SK-N-MC (cell line): ENCODE results near the gene INSC.

ENCODE experiments used
- DNase-seq: peaks from one replicate; pipeline ENCODE4 v3.0.0-alpha.2; 2011; ENCODE audit warnings: low read depth, low spot score
- H3K27ac ChIP-seq: fragments of 200-600 bp; sonication (generic); 2 replicates; pipeline ENCODE4 v1.5.1; 2016; ENCODE audit warnings: mixed run types
- H3K36me3 ChIP-seq: fragments of 200-600 bp; sonication (generic); 2 replicates; pipeline ENCODE4 v1.6.1; 2017; ENCODE audit warnings: antibody characterized with exemption, low read length, mixed read lengths; ENCODE audit not compliant: insufficient read depth
- H3K4me3 ChIP-seq: fragments of 200-600 bp; sonication (generic); 2 replicates; pipeline ENCODE4 v1.5.1; 2016
- H3K9ac ChIP-seq: fragments of 200-600 bp; sonication (generic); 2 replicates; pipeline ENCODE4 v1.8.0; 2017; ENCODE audit warnings: mixed run types, mixed read lengths; ENCODE audit not compliant: insufficient read length
- H3K9me3 ChIP-seq: fragments of 200-600 bp; sonication (generic); 2 replicates; pipeline ENCODE4 v1.6.1; 2017; ENCODE audit warnings: low read depth, mild to moderate bottlenecking, antibody characterized with exemption, low read length, moderate library complexity, mixed read lengths
- EZH2 ChIP-seq: fragments of 200-600 bp; sonication (generic); IDR thresholded peaks from one replicate; pipeline ENCODE4 v1.6.1; 2017; ENCODE audit warnings: antibody characterized with exemption
- FOXP2 ChIP-seq: optimal IDR thresholded peaks from 2 replicates; pipeline ENCODE3; 2011; ENCODE audit warnings: mild to moderate bottlenecking, moderate library complexity; ENCODE audit not compliant: insufficient read depth; ENCODE audit errors: extremely low read length, control extremely low read depth
- POLR2AphosphoS5 ChIP-seq: IDR thresholded peaks from 2 replicates; pipeline ENCODE4 v1.6.1; 2012; ENCODE audit warnings: mild to moderate bottlenecking, low read depth, low read length, borderline replicate concordance

INSC gene

GRCh38 chr11:15118431-15118830 lies 3.7 kb downstream of the INSC start:
- TF ChIP-seq FOXP2 (no peak), POLR2AphosphoS5 (no peak), EZH2 (no peak)
- no peaks in the 10 kb centered on the region for H3K9me3 ChIP-seq
- H3K27ac ChIP-seq, result no peak overlapping the region
- no peaks in the 10 kb centered on the region for H3K36me3 ChIP-seq
- no peak for DNase-seq
- no peak overlapping the region for H3K9ac ChIP-seq
- H3K4me3 ChIP-seq, result no peak overlapping the region

GRCh38 chr11:15119352-15119751 lies 4.6 kb downstream of the INSC start:
- no peak overlapping the region for H3K27ac ChIP-seq
- H3K36me3 ChIP-seq, result no peaks in the 10 kb centered on the region
- no peak overlapping the region for H3K4me3 ChIP-seq
- no peak for DNase-seq
- H3K9me3 ChIP-seq, result no peaks in the 10 kb centered on the region
- no peak overlapping the region for H3K9ac ChIP-seq
- TF ChIP-seq POLR2AphosphoS5 (no peak), FOXP2 (no peak), EZH2 (no peak)

GRCh38 chr11:15119826-15120225 lies 5.1 kb downstream of the INSC start:
- no peak for DNase-seq
- no peak overlapping the region for H3K4me3 ChIP-seq
- H3K36me3 ChIP-seq, result no peaks in the 10 kb centered on the region
- no peak overlapping the region for H3K9ac ChIP-seq
- H3K27ac ChIP-seq, result no peak overlapping the region
- no peak for TF ChIP-seq POLR2AphosphoS5
- no peak for TF ChIP-seq EZH2
- no peak for TF ChIP-seq FOXP2
- no peaks in the 10 kb centered on the region for H3K9me3 ChIP-seq

- Histone ChIP-seq H3K9ac (no peak overlapping the region), H3K4me3 (no peak overlapping the region), H3K27ac (no peak overlapping the region), H3K9me3 (no peaks in the 10 kb centered on the region), H3K36me3 (no peaks in the 10 kb centered on the region)
- no peak for DNase-seq
- TF ChIP-seq EZH2, result no peak
- no peak for TF ChIP-seq POLR2AphosphoS5
- TF ChIP-seq FOXP2, result no peak
These were observed 9.1 kb downstream of the INSC start for GRCh38 chr11:15123849-15124248.

- Histone ChIP-seq H3K36me3 (no peaks in the 10 kb centered on the region), H3K9me3 (no peaks in the 10 kb centered on the region), H3K9ac (no peak overlapping the region), H3K27ac (no peak overlapping the region), H3K4me3 (no peak overlapping the region)
- no peak for DNase-seq
- TF ChIP-seq EZH2, result no peak
- TF ChIP-seq POLR2AphosphoS5, result no peak
- TF ChIP-seq FOXP2, result no peak
These were observed 9.8 kb downstream of the INSC start for GRCh38 chr11:15124528-15124927.

GRCh38 chr11:15127341-15127740 lies 12.6 kb downstream of the INSC start:
- Histone ChIP-seq H3K9ac (no peak overlapping the region), H3K9me3 (no peaks in the 10 kb centered on the region), H3K36me3 (no peaks in the 10 kb centered on the region), H3K4me3 (no peak overlapping the region), H3K27ac (no peak overlapping the region)
- TF ChIP-seq POLR2AphosphoS5 (no peak), EZH2 (no peak), FOXP2 (no peak)
- DNase-seq, result no peak

GRCh38 chr11:15128621-15129020 lies 13.9 kb downstream of the INSC start:
- no peak overlapping the region for H3K27ac ChIP-seq

GRCh38 chr11:15136166-15136565 lies 21.4 kb downstream of the INSC start:
- H3K36me3 ChIP-seq, result no peaks in the 10 kb centered on the region

More at GRCh38 chr11:15128621-15129020, 13.9 kb downstream of the INSC start:
- no peak for DNase-seq
- H3K36me3 ChIP-seq, result no peaks in the 10 kb centered on the region
- H3K9me3 ChIP-seq, result no peaks in the 10 kb centered on the region
- H3K9ac ChIP-seq, result no peak overlapping the region
- H3K4me3 ChIP-seq, result no peak overlapping the region
- no peak for TF ChIP-seq POLR2AphosphoS5
- TF ChIP-seq FOXP2, result no peak
- TF ChIP-seq EZH2, result no peak

GRCh38 chr11:15139096-15139770 lies 24.5 kb downstream of the INSC start:
- H3K4me3 ChIP-seq, result no peak overlapping the region
- H3K9me3 ChIP-seq, result no peaks in the 10 kb centered on the region
- no peaks in the 10 kb centered on the region for H3K36me3 ChIP-seq
- no peak overlapping the region for H3K9ac ChIP-seq
- H3K27ac ChIP-seq, result no peak overlapping the region
- no peak for DNase-seq
- no peak for TF ChIP-seq FOXP2
- no peak for TF ChIP-seq POLR2AphosphoS5
- TF ChIP-seq EZH2, result no peak

More at GRCh38 chr11:15136166-15136565, 21.4 kb downstream of the INSC start:
- Histone ChIP-seq H3K4me3 (no peak overlapping the region), H3K27ac (no peak overlapping the region), H3K9ac (no peak overlapping the region), H3K9me3 (no peaks in the 10 kb centered on the region)
- no peak for DNase-seq
- no peak for TF ChIP-seq EZH2
- no peak for TF ChIP-seq POLR2AphosphoS5
- TF ChIP-seq FOXP2, result no peak
